T-helper 17 cell (primary cell): Measurements from ENCODE around the gene EFEMP1. TPM values are rescaled to one million over a fixed set of nuclear protein-coding genes. Genes with fewer than 3 reads are reported as not detected.

Source experiments
- ATAC-seq: fragments of 150-1000 bp; cut with Tn5 transposase; 2 replicates; pipeline ENCODE4 v1.10.0; 2021; ENCODE audit warnings: mild to moderate bottlenecking, moderate library complexity
- DNase-seq, 3 donors: peaks; one replicate each; pipeline versions ENCODE4 v3.0.0 to v3.0.0-alpha.2; 2020 to 2021
- H3K9me3 ChIP-seq: one replicate; pipeline ENCODE4 v1.7.0; 2013; ENCODE audit warnings: low read length, mild to moderate bottlenecking; ENCODE audit not compliant: control insufficient read depth, poor library complexity, severe bottlenecking
- H3K27ac Mint-ChIP-seq: one replicate; pipeline ENCODE4 v1.8.0; 2022; ENCODE audit warnings: mild to moderate bottlenecking, moderate library complexity, mixed read lengths
- H3K27me3 Mint-ChIP-seq: one replicate; pipeline ENCODE4 v1.8.0; 2022; ENCODE audit warnings: mixed read lengths
- H3K36me3 Mint-ChIP-seq: one replicate; pipeline ENCODE4 v1.8.0; 2022; ENCODE audit warnings: low read depth, mixed read lengths
- H3K4me1 Mint-ChIP-seq: one replicate; pipeline ENCODE4 v1.8.0; 2022; ENCODE audit warnings: mild to moderate bottlenecking, mixed read lengths
- H3K4me3 Mint-ChIP-seq: one replicate; pipeline ENCODE4 v1.8.0; 2022; ENCODE audit warnings: mild to moderate bottlenecking, moderate library complexity, mixed read lengths
- total RNA-seq, 4 donors: library from RNA in 2 of 4; stranded (reverse) in 2 of 4; gene quantifications; one replicate each; pipeline ENCODE4 v1.2.3 and lab custom pipeline; 2022 to 2026

The EFEMP1 gene
- total RNA-seq, 2 donors from 2014 or later, result not detected

GRCh38 chr2:55862673-55863390, 60.8 kb downstream of the EFEMP1 start:
- H3K4me1 Mint-ChIP-seq, result no peaks in the 10 kb centered on the region
- no peaks in the 10 kb centered on the region for H3K36me3 Mint-ChIP-seq
- H3K4me3 Mint-ChIP-seq, result no peak overlapping the region
- DNase-seq, result no peak
- H3K9me3 ChIP-seq, result no peaks in the 10 kb centered on the region
- no peak for ATAC-seq
- no peaks in the 10 kb centered on the region for H3K27me3 Mint-ChIP-seq
- H3K27ac Mint-ChIP-seq, result no peak overlapping the region

DNA sequence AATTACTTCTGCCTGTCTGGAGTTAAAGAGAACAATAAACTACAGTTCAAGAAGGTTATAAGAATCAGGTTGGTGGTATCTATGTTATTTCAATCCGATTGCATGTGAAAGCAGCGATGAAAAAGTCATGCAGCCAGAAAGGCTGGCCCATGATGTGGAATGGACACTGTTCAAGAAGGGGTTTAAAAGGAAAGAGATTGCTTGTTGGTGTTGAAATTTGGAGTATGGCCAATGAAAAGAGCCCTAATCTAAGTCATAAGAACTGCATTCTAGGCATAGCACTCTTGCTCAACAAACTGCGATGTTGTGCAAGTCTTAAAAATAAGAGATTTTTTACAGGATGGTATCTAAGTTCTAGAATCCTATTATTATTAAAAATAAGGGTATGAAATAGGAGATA, 61.3 kb downstream of the EFEMP1 start:
- DNase-seq, result no peak
- Mint-ChIP-seq H3K27ac (no peak overlapping the region), H3K36me3 (no peaks in the 10 kb centered on the region), H3K27me3 (no peaks in the 10 kb centered on the region), H3K4me1 (no peaks in the 10 kb centered on the region), H3K4me3 (no peak overlapping the region)
- H3K9me3 ChIP-seq, result no peaks in the 10 kb centered on the region
- no peak for ATAC-seq

GRCh38 chr2:55861733-55862132, 61.8 kb downstream of the EFEMP1 start:
- DNase-seq (no peak), ATAC-seq (no peak)
- H3K27ac Mint-ChIP-seq, result no peak overlapping the region
- H3K36me3 Mint-ChIP-seq, result no peaks in the 10 kb centered on the region
- H3K4me3 Mint-ChIP-seq, result no peak overlapping the region
- H3K27me3 Mint-ChIP-seq, result no peaks in the 10 kb centered on the region
- no peaks in the 10 kb centered on the region for H3K4me1 Mint-ChIP-seq
- no peaks in the 10 kb centered on the region for H3K9me3 ChIP-seq

- DNase-seq (no peak), ATAC-seq (no peak)
- H3K4me3 Mint-ChIP-seq, result no peak overlapping the region
- H3K9me3 ChIP-seq, result no peaks in the 10 kb centered on the region
- no peaks in the 10 kb centered on the region for H3K36me3 Mint-ChIP-seq
- H3K27ac Mint-ChIP-seq, result no peak overlapping the region
- no peaks in the 10 kb centered on the region for H3K4me1 Mint-ChIP-seq
- H3K27me3 Mint-ChIP-seq, result no peaks in the 10 kb centered on the region
Observed at GRCh38 chr2:55860832-55861231, 62.8 kb downstream of the EFEMP1 start.

- Mint-ChIP-seq H3K4me1 (no peaks in the 10 kb centered on the region), H3K4me3 (no peak overlapping the region), H3K36me3 (no peaks in the 10 kb centered on the region), H3K27me3 (no peaks in the 10 kb centered on the region), H3K27ac (no peak overlapping the region)
- ATAC-seq, result no peak
- no peak for DNase-seq
- no peaks in the 10 kb centered on the region for H3K9me3 ChIP-seq
Observed at GRCh38 chr2:55859875-55860274, 63.7 kb downstream of the EFEMP1 start.

DNA sequence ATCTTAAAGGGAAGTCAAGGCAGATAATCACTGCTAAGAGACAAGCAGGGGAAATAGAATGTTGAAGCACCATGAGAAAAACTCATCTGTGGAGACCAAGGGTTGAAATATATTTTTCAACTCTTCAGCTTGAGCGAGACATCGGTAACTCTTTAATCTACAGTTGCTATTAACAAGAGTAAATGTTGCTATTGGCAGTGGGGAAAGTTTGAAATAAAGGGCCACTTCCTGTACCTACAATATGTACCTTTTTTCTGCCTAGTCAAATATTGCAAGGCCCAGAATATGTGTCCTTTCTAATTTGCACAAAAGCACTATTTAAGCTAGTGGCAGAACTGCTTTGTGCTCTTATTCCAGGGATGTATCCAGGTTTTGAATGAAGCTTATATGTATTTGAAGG, 65.8 kb downstream of the EFEMP1 start:
- ATAC-seq (no peak), DNase-seq (no peak)
- H3K9me3 ChIP-seq, result peaks cover 2% of the 10 kb centered on the region
- Mint-ChIP-seq H3K27me3 (no peaks in the 10 kb centered on the region), H3K36me3 (no peaks in the 10 kb centered on the region), H3K27ac (no peak overlapping the region), H3K4me1 (no peaks in the 10 kb centered on the region), H3K4me3 (no peak overlapping the region)

- H3K27me3 Mint-ChIP-seq, result no peaks in the 10 kb centered on the region
- H3K9me3 ChIP-seq, result peaks cover 2% of the 10 kb centered on the region
- DNase-seq, result no peak
- H3K36me3 Mint-ChIP-seq, result no peaks in the 10 kb centered on the region
- no peaks in the 10 kb centered on the region for H3K4me1 Mint-ChIP-seq
- no peak overlapping the region for H3K4me3 Mint-ChIP-seq
- no peak for ATAC-seq
- no peak overlapping the region for H3K27ac Mint-ChIP-seq
Observed at GRCh38 chr2:55856936-55857335, 66.6 kb downstream of the EFEMP1 start.

DNA sequence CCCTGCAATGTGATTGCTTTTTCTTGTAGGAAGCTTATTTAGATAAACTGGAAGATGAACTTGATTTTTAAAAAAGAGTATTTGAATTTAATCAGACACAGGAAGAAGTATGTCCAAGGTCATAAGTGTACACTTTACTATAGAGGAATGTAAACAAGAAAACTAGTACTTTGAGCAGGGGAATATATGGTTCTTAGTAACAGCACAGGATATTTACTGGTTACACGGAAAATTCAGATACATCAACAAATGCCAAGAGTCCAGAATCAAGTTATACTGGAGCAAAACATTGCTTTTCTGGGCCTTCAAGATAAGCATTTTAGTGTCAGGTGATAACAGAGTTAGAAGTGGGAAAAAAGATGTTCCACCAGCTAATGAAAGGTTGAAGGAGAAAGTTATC, 75.5 kb downstream of the EFEMP1 start:
- Mint-ChIP-seq H3K4me3 (no peak overlapping the region), H3K36me3 (no peaks in the 10 kb centered on the region), H3K27ac (no peak overlapping the region), H3K4me1 (no peaks in the 10 kb centered on the region), H3K27me3 (peaks cover 11% of the 10 kb centered on the region)
- H3K9me3 ChIP-seq, result peaks cover 2% of the 10 kb centered on the region
- ATAC-seq (no peak), DNase-seq (no peak)

- Mint-ChIP-seq H3K4me3 (no peak overlapping the region), H3K36me3 (no peaks in the 10 kb centered on the region), H3K27me3 (peaks cover 11% of the 10 kb centered on the region), H3K4me1 (no peaks in the 10 kb centered on the region), H3K27ac (no peak overlapping the region)
- no peaks in the 10 kb centered on the region for H3K9me3 ChIP-seq
- DNase-seq (no peak), ATAC-seq (no peak)
Observed at GRCh38 chr2:55846426-55846825, 77.2 kb downstream of the EFEMP1 start.

DNA sequence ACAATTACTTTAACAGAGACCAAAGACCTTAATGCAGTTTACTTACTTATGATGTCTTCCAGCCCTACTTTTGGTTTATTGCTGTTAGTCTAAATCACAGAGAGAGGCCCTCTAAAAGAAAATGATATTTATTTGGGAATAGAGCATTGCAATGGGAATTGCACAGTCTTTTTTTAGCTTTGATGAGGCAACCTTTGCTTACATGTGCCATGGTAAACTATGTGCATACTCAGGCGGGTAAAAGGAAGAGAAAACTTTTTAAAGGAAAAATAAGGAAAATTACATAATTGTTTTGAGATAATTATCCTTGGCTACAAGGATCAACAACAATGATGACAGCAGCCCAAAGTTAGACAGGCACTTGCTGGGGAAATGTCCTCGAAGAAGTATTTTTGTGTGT, 78.6 kb downstream of the EFEMP1 start:
- Mint-ChIP-seq H3K36me3 (no peaks in the 10 kb centered on the region), H3K27me3 (peaks cover 11% of the 10 kb centered on the region), H3K27ac (no peak overlapping the region), H3K4me3 (no peak overlapping the region), H3K4me1 (no peaks in the 10 kb centered on the region)
- no peaks in the 10 kb centered on the region for H3K9me3 ChIP-seq
- DNase-seq (no peak), ATAC-seq (no peak)

DNA sequence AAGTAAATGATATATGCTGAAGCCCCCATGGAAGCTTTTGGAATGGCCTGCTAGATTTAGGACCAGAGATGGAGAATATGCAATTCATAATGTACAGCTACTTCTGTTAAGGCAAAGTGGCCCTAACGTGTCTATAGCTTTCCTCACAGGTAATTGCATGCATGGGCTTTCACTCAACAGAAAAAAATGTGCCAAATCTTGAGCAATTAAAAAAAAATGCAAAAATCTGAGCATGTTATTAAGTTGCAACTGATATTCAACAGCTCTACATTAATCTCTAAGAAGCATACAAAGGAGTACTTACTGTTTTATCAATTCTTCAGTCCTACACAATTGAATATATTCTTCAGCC, 79.6 kb downstream of the EFEMP1 start:
- H3K9me3 ChIP-seq, result no peaks in the 10 kb centered on the region
- DNase-seq, result no peak
- Mint-ChIP-seq H3K27me3 (peaks cover 7% of the 10 kb centered on the region), H3K4me1 (no peaks in the 10 kb centered on the region), H3K36me3 (no peaks in the 10 kb centered on the region), H3K4me3 (no peak overlapping the region), H3K27ac (no peak overlapping the region)
- ATAC-seq, result no peak

DNA sequence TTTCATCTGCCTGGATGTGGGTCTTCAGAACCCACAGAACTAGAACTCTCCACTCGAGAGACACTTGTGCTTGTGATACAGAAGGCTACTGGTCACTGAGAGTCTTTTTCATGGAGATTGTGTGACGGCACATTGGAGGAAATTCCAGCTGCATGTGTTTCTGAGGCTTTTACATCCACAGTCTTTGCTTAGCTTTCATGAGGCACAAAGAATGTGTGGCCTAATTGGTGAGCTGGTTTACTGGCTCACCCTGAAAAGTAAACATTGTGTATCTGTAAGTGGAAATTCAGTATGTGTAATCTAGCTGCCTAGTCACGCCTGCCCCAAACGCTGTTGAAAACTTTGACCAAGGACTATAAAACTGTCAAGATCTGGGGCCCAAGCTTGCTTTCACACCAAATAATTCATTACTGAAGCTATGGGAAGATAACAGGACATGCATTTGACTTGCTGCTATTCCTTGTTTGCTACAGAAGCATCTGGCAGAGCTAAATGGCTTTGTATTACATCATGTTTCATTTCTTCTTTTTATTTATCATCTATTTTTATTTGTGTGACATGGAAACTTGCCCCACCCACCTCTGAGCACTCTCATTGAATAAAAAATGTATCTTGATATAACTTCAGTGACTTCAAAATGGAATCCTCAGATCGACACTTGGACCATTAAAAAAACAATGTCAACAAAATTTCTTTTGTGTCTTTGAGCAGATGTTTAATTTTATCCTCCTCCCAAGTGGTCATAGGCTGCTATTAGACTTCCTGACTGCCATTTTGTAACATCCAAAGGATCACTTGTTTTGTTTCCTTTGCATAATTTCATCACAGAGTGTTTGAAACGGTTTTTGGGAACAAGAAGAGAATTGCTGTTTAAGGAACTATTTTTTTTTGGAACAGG, 80.2 kb downstream of the EFEMP1 start:
- Mint-ChIP-seq H3K27me3 (peaks cover 5% of the 10 kb centered on the region), H3K36me3 (no peaks in the 10 kb centered on the region), H3K4me3 (no peak overlapping the region), H3K4me1 (no peaks in the 10 kb centered on the region), H3K27ac (no peak overlapping the region)
- no peaks in the 10 kb centered on the region for H3K9me3 ChIP-seq
- ATAC-seq (no peak), DNase-seq (no peak)

DNA sequence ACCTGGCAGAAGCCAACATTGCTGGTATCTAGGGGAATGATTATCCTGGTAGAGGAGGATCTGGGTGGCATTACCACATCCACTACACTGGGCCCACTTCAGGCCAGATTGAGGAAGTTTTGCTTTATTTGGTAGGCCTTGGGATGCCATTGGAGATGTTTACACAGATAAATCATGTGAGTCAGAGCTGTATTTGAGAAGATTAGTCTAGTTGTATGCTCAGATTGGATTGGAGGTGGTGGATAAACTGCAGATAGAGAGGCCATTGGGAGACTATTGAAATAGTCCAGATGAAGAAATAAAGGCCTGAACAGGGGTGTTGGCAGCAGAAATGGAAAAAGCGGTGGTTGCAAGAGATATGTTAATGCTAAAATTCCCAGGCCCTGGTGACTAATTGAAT, 81.5 kb downstream of the EFEMP1 start:
- Mint-ChIP-seq H3K4me3 (no peak overlapping the region), H3K36me3 (no peaks in the 10 kb centered on the region), H3K27me3 (peaks cover 5% of the 10 kb centered on the region), H3K4me1 (no peaks in the 10 kb centered on the region), H3K27ac (no peak overlapping the region)
- no peak for DNase-seq
- no peak for ATAC-seq
- H3K9me3 ChIP-seq, result no peaks in the 10 kb centered on the region

DNA sequence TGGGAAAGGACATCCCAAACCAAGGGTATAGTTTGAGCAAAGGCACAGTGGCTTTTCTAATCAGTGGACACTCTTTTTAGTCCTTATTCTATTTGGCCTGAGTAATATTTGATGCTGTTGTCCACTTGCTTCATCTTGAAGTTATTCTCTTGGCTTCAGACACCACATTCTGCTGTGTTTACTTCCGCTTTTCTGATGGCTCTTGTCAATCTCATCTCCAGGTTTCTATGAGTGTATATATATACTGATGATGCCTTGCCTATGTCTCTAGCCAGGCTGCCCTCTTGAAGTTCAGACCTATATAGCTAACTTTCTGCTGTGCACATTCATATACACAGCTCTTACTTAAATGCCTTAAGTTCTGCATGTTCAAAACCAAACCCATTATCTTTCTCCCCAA, 83.1 kb downstream of the EFEMP1 start:
- no peaks in the 10 kb centered on the region for H3K9me3 ChIP-seq
- no peak overlapping the region for H3K4me3 Mint-ChIP-seq
- no peaks in the 10 kb centered on the region for H3K4me1 Mint-ChIP-seq
- no peak overlapping the region for H3K27ac Mint-ChIP-seq
- ATAC-seq (no peak), DNase-seq (no peak)
- no peaks in the 10 kb centered on the region for H3K36me3 Mint-ChIP-seq
- H3K27me3 Mint-ChIP-seq, result no peaks in the 10 kb centered on the region
